Activated gamma-delta T cell treated with anti-CD3 and anti-CD28 coated beads, Interleukin-2, amount 50 U/mL, for 16 hours (primary cell): ENCODE results near the gene ITGAD.
A peak's percentile ranks its signal among the peaks of the same experiment; 100 is the strongest.

ENCODE experiments used
- DNase-seq: peaks from one replicate; pipeline ENCODE4 v3.0.0-alpha.2; 2020; ENCODE audit warnings: low read depth

The ITGAD gene

DNA sequence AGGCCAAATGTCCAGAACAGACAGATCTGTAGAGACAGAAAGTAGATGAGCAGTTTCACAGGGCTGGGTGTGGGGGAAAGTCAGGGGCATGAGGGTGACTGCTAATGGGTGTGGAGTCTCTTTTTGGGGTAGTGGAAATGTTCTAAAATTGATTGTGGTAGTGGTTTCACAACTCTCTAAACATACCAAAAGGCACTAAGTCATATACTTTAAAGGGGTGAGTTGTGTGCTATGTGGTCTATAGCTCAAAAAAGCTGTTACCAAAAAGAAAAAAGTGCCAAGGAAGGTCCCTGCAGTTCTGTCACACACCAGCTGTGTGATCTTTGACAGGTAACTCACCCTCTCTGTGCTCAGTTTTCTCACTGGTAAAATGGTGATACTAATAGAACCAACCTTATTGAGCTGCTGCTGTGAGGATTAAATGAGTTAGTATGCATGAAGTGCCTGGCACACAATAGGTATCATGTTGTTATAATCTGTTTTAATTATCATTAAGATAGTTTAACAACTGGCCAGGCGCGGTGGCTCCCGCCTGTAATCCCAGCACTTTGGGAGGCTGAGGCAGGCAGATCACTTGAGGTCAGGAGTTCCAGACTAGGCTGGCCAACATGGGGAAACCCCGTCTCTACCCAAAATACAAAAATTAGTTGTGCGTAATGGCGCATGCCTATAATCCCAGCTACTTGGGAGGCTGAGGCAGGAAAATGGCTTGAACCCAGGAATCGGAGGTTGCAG, 27.8 kb upstream of the ITGAD start:
- DNase-seq: no peak

GRCh38 chr16:31367853-31368252, 25.3 kb upstream of the ITGAD start:
- no peak for DNase-seq

DNA sequence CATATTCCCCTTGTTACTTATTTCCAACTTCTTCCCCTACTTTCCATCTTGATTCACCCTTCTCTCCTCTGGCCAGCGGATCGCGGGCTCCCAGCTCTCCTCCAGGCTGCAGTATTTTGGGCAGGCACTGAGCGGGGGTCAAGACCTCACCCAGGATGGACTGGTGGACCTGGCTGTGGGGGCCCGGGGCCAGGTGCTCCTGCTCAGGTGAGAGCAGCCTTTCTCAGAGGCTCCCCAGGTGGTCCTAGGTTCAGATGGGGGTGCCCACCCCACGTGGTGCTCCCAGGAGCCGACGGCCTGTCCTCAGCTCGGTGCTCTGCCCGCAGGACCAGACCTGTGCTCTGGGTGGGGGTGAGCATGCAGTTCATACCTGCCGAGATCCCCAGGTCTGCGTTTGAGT, 22.1 kb upstream of the ITGAD start:
- DNase-seq: no peak

- DNase-seq: no peak
Measured at GRCh38 chr16:31371619-31372484, 21.3 kb upstream of the ITGAD start.

DNA sequence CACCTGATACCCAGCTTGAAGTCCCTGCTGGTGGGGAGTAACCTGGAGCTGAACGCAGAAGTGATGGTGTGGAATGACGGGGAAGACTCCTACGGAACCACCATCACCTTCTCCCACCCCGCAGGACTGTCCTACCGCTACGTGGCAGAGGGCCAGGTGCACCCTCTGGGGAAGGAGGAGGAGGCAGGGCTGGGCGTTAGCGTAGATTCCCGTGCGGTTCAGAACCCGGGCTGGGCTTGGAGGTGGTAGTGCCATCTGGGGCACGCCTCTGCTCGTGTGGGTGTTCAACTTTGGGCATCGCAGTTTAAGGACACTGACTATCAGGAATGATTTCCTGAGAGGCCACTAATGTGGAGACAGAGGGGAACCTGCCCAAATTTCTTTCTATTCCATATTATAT, 19.9 kb upstream of the ITGAD start:
- no peak for DNase-seq

DNA sequence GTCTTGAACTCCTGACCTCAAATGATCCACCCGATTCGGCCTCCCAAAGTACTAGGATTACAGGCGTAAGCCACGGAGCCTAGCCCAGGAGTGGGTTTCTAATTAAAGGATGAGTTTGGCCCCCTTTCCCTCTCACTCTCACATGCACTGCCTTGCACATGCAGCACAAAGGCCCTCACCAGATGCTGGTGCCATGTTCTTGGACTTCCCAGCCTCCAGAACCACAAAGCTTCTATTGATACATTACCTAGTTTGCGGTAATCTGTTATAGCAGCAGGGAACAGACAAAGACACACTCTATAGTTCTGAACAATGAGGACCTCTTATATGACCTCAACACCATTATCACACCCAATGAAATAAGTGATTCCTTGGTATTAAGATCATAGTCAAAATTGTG, 17.9 kb upstream of the ITGAD start:
- DNase-seq: no peak

DNA sequence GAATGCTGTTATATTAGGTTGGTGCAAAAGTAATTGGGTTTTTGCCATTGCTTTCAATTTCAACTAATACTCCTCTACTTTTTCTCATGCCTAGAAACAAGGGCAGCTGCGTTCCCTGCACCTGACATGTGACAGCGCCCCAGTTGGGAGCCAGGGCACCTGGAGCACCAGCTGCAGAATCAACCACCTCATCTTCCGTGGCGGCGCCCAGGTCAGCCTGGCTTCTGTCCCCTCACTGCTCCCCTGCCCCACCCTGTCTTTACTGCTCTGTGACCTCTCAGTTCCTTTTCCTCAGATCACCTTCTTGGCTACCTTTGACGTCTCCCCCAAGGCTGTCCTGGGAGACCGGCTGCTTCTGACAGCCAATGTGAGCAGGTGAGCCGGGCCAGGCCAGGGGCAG, 16.4 kb upstream of the ITGAD start:
- no peak for DNase-seq

DNA sequence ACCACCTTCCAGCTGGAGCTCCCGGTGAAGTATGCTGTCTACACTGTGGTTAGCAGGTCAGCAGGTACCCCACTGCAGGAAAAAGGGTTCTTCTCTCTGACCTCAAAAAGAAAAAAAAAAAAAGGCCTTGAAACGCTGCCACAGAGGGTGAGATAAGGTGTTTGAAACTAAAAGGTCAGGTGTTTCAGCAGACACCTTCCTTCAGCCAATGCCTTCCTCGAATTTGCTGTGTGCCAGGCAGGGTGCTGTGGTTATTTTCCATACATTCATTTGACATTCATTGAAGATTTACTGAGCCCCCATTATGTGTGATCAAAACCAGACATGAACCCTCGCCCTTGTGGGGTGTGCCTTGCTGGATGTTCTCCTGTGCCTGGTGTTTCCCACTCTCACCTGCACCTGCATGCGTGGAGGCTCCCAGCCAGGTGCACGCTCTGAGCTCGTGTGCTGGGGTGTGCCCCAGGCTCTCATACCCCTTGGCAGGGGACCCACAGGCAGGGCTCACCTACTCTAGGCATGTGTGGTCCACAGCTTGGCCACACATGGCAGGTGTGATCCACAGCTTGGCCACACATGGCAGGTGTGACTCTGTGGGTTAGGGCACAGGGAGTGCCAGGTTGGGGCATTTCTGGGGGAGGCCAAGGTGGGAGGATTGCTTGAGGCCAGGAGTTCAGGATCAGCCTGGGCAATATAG, 15.8 kb upstream of the ITGAD start:
- no peak for DNase-seq

- no peak for DNase-seq
Measured at GRCh38 chr16:31380201-31380600, 12.9 kb upstream of the ITGAD start.

DNA sequence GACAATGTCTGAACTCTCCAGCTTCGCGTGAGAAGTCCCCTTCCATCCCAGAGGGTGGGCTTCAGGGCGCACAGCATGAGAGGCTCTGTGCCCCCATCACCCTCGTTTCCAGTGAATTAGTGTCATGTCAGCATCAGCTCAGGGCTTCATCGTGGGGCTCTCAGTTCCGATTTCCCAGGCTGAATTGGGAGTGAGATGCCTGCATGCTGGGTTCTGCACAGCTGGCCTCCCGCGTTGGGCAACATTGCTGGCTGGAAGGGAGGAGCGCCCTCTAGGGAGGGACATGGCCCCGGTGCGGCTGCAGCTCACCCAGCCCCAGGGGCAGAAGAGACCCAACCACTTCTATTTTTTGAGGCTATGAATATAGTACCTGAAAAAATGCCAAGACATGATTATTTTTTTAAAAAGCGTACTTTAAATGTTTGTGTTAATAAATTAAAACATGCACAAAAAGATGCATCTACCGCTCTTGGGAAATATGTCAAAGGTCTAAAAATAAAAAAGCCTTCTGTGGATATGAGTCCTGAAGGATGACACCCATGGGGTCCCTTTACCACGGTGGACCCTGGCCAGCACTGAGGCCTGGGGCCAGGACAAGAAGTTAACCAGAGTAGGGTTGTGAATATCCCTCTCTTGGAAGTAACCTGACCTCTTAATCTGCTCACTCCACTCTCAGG, 10.5 kb upstream of the ITGAD start:
- peak; percentile 55 for DNase-seq

DNA sequence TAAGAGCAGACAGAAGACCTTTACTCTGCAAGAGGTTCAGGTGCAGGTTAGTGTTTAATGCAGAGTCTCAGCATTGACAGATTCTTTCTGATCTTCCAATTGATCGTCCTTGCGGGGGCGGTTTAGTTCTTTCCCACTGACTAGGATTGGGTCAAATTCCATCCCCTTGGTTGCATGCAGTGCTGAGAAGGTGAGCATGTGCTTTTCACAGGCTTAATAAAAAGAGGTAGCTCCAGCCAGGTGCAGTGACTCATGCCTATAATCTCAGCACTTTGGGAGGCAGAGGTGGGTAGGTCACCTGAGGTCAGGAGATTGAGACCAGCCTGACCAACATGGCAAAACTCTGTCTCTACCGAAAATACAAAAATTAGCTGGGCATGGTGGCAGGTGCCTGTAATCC, 7.5 kb upstream of the ITGAD start:
- no peak for DNase-seq

GRCh38 chr16:31386157-31386984, 6.8 kb upstream of the ITGAD start:
- no peak for DNase-seq

GRCh38 chr16:31388535-31388934, 4.6 kb upstream of the ITGAD start:
- no peak for DNase-seq

DNA sequence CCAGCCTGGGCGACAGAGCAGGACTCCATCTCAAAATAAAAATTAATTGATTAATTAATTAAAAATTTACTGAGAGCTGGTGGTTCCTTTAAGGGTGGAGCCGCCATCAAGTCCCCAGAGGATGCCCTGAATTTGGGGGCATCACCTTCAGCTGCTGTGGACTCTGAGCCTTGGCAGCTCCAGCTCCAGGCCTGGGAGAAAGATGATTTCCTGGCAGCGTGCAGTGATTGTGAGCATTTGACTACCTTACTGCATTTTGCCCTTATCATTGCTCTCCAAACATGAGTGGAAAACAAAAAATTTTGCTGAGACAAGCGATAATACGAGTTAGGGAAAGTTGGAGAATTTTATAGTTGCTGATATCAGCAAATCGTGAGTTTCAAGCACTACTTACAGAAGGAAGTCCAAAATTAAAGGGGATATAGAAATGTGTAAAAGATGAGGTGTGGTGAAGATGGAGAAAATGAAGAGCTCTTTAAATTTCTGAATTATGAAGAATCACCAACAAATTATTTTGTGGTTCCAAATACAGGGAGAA, 2.6 kb upstream of the ITGAD start:
- no peak for DNase-seq

DNA sequence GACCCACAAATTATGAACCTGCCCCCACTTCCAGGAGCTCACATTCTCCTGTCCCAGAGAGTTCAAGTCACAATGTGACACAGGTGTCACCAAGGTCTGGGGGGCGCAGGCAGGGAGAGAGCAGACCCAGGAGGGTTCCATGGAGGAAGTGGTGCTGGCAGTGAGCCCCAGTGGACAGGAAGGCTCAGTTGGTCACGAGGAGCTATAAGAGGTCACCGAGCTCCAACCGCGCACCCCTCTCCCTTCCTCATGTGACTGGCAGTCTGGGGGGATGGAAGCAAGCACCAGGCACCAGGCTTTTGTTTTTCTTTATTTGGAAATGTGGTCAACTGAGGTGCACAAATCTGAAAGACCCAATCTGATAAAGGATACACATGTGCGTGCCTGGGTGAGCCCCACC, 2.5 kb downstream of the ITGAD start:
- DNase-seq: no peak

DNA sequence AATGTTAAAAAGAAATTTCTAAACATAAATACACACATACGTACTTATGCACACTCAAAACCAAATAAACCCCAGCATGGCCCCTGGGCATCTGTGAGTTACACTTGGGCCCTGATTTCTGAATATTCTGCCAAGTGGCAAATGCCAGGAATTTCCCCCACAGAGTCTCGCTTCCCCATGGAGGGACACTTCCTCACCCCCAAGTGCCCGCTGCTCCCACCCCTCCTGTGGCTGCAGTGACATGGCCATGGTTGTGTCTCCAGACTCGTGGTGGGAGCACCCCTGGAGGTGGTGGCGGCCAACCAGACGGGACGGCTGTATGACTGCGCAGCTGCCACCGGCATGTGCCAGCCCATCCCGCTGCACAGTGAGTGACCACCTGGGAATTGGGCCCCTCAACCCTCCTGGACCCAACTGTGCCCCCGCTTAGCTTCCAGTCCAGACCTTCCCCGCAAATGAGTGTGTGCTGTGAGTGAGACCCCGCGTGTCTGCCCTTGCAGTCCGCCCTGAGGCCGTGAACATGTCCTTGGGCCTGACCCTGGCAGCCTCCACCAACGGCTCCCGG, 4.0 kb downstream of the ITGAD start:
- no peak for DNase-seq

DNA sequence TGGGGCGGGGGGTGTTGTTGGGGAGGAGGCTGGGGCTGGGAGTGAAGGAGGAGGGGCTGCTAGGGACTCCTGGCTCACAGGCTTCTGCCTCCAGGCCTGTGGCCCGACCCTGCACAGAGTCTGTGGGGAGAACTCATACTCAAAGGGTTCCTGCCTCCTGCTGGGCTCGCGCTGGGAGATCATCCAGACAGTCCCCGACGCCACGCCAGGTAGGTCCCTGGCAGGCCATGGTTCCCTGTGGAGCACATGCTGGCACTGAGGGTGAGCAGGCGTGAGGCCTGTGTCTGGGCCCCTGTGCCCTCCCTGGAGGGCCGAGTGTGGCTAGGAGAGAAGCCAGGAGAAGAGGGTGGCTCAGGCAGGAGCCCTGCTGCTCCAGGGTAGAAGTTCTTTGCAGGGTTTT, 4.6 kb downstream of the ITGAD start:
- DNase-seq: no peak

DNA sequence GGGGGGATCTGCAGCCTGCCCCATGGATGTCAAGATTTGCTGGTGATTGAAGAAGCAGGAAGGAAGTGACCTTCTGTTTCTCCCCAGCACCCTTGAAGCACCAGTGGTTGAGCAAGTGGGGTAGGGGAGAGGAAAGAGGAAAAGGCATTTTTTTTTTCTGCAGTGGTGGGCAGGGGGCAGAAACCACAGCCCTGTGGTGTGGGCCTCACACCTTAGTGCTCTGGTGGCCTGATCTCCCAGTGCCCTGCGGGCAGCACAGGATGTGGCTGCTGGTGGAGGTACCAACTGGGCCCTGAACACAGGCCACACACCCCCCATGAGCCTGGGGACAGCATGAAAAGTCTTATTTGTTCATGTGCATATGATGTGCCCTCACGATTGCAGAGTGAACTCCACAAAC, 7.1 kb downstream of the ITGAD start:
- no peak for DNase-seq

- no peak for DNase-seq
Measured at GRCh38 chr16:31401436-31401835, 8.3 kb downstream of the ITGAD start.

GRCh38 chr16:31402687-31403086, 9.6 kb downstream of the ITGAD start:
- DNase-seq: no peak
